Ovary (tissue), 9 donors: ENCODE measurements around the gene ST3GAL5. TPM values are rescaled to one million over a fixed set of nuclear protein-coding genes. Genes with fewer than 3 reads are reported as not detected.

Experiments used
- DNase-seq, 5 donors: peaks; one replicate each; pipeline ENCODE4 v3.0.0-alpha.2; 2019 to 2020
- H3K27ac ChIP-seq, 2 donors: fragments of 200-600 bp; one replicate each; pipeline versions ENCODE4 v1.5.1 to v1.8.0; 2019 to 2022
- H3K27me3 ChIP-seq: fragments of 200-600 bp; one replicate; pipeline ENCODE4 v1.8.0; 2022
- H3K36me3 ChIP-seq: fragments of 200-600 bp; sonication (generic); one replicate; pipeline ENCODE4 v1.5.1; 2019
- H3K4me1 ChIP-seq: one replicate; pipeline ENCODE4 v1.8.1; 2013; ENCODE audit warnings: mild to moderate bottlenecking, moderate library complexity; ENCODE audit not compliant: insufficient read depth
- H3K4me3 ChIP-seq: fragments of 200-600 bp; sonication (generic); one replicate; pipeline ENCODE4 v1.5.1; 2017
- H3K9me3 ChIP-seq, 2 donors: fragments of 200-600 bp in 1 of 2; sonication (generic) in 1 of 2; one replicate each; pipeline versions ENCODE4 v1.5.1 to v1.8.1; 2013 to 2019; ENCODE audit warnings: mild to moderate bottlenecking in 1 of 2, moderate library complexity in 1 of 2
- CTCF ChIP-seq, 3 donors: fragments of 450-650 bp in 2 of 3; fragments of 200-600 bp in 1 of 3; IDR thresholded peaks; one replicate each; pipeline versions ENCODE4 v1.5.1 to v1.8.0; 2016 to 2022; ENCODE audit warnings: antibody characterized with exemption in 3 of 3, mild to moderate bottlenecking in 1 of 3
- EP300 ChIP-seq: sonication (generic); formaldehyde crosslinking; IDR thresholded peaks from one replicate; pipeline ENCODE4 v1.6.1; 2017; ENCODE audit warnings: antibody characterized with exemption
- POLR2A ChIP-seq: fragments of 450-650 bp; IDR thresholded peaks from one replicate; pipeline ENCODE4 v1.6.1; 2017; ENCODE audit warnings: antibody characterized with exemption, mild to moderate bottlenecking, moderate library complexity
- WGBS, 3 donors: extraction: QIAGEN DNeasy Blood & Tissue Kit in 1 of 3; methylation state at CpG; one replicate each; pipeline versions ENCODE4 v1.1.5 to v1.1.7; 2013 to 2017; 5-methylcytosine and 5-hydroxymethylcytosine counted together
- intact Hi-C, 4 donors: fragments of 100-400 bp; cut with DNase I; formaldehyde crosslinking; loops; one replicate each; pipeline versions ENCODE4 v1.11.0 to v1.15.1; 2022 to 2023
- polyA plus RNA-seq, 2 donors: library from polyadenylated mRNA; stranded (reverse); fragments of 200-250 nt in 1 of 2; fragments of 350-450 nt in 1 of 2; fragmentation: Illumina TruSeq in 1 of 2; extraction: RNeasy Lipid Tissue Mini Kit (QIAGEN cat#74804) in 1 of 2; gene quantifications; one replicate each; pipeline ENCODE4 v1.2.3, GENCODE V29; 2013 to 2014
- total RNA-seq, 7 donors: library from RNA; depleted of rRNA in 2 of 7; stranded (reverse); fragments of >200 nt in 2 of 7; fragmentation: NEBNext Ultra II Directional in 3 of 7; extraction: Animal tissue kit (Norgen Biotek cat#: 25700) in 3 of 7; gene quantifications; one replicate each; pipeline versions ENCODE4 v1.1.0 to v1.2.4, GENCODE V29; 2016 to 2023
- donor health status: DM: no; HTN: no; CAD: no; lungs with moderate emphysema.
- donor health status: DM: no; HTN: no; CAD: no.
- donor health status: Bipolar disorder and iron deficiency.
- donor health status: DM: yes; HTN: yes; CAD: no.
- donor health status: DM: no; HTN: no; CAD: no.
- donor health status: DM: yes; HTN: yes; CAD: no.

Gene ST3GAL5
- total and polyA plus RNA-seq, 9 donors, result 11.6 to 52.7 (median 22.2) TPM

GRCh38 chr2:85797263-85797660 lies 91.5 kb downstream of the ST3GAL5 start:
- 93 to 96% (median 95%) methylated on average over 13 of the region's 13 CpGs for whole genome bisulfite sequencing, 3 donors
- Histone ChIP-seq H3K36me3 (no peaks in the 10 kb centered on the region), H3K4me1 (peaks cover 36% of the 10 kb centered on the region), H3K27me3 (no peaks in the 10 kb centered on the region), H3K4me3 (no peak overlapping the region), H3K27ac (no peak overlapping the region), H3K9me3 (no peaks in the 10 kb centered on the region)
- intact Hi-C loops, result loop anchor here in 3 of 4 donors (5.0 kb wide), 3 partner anchors 45 to 65 kb away; partner anchors contain the start of gene ATOH8 (in 1 of the 3)
- DNase-seq, result peak in 1 of 5 donors; percentile 11
- no peak for TF ChIP-seq CTCF (IDR thresholded peaks at IDR 0.05)
- TF ChIP-seq POLR2A, result no peak
- TF ChIP-seq EP300, result no peak

- intact Hi-C loops, result loop anchor here in 3 of 4 donors (5.0 kb wide), 3 partner anchors 44 to 64 kb away; partner anchors contain the start of gene ATOH8 (in 1 of the 3)
- H3K27ac ChIP-seq, result peak overlapping the region in 1 of 2 donors; percentile 69
- no peaks in the 10 kb centered on the region for H3K27me3 ChIP-seq
- H3K4me3 ChIP-seq, result no peak overlapping the region
- H3K9me3 ChIP-seq, result no peaks in the 10 kb centered on the region
- H3K36me3 ChIP-seq, result no peaks in the 10 kb centered on the region
- WGBS, 3 donors, result 74 to 77% (median 76%) methylated on average over 22 of the region's 22 CpGs
- peaks cover 42% of the 10 kb centered on the region for H3K4me1 ChIP-seq
- DNase-seq, result peak in 2 of 5 donors; percentile 21 to 34
- TF ChIP-seq CTCF (IDR thresholded peaks at IDR 0.05), result no peak
- TF ChIP-seq EP300, result no peak
- TF ChIP-seq POLR2A, result no peak
These were observed 92.2 kb downstream of the ST3GAL5 start for GRCh38 chr2:85796341-85797262.

GRCh38 chr2:85796046-85796340 lies 92.8 kb downstream of the ST3GAL5 start:
- Histone ChIP-seq H3K36me3 (no peaks in the 10 kb centered on the region), H3K27ac (peak overlapping the region; percentile 55 to 69), H3K9me3 (no peaks in the 10 kb centered on the region), H3K4me3 (no peak overlapping the region), H3K4me1 (peaks cover 44% of the 10 kb centered on the region), H3K27me3 (no peaks in the 10 kb centered on the region)
- DNase-seq, result peak in 1 of 5 donors; percentile 34
- WGBS, 3 donors, result 82 to 84% (median 82%) methylated on average over 6 of the region's 6 CpGs
- no peak for TF ChIP-seq EP300
- TF ChIP-seq POLR2A, result no peak
- TF ChIP-seq CTCF (IDR thresholded peaks at IDR 0.05), result no peak
- intact Hi-C loops, result loop anchor here in 3 of 4 donors (5.0 kb wide), 3 partner anchors 44 to 64 kb away; partner anchors contain the start of gene ATOH8 (in 1 of the 3)

- peak in 2 of 5 donors; percentile 40 to 47 for DNase-seq
- Histone ChIP-seq H3K9me3 (no peaks in the 10 kb centered on the region), H3K27me3 (no peaks in the 10 kb centered on the region), H3K4me3 (no peak overlapping the region), H3K4me1 (peaks cover 44% of the 10 kb centered on the region), H3K36me3 (no peaks in the 10 kb centered on the region), H3K27ac (peak overlapping the region; percentile 55 to 69)
- no peak for TF ChIP-seq CTCF (IDR thresholded peaks at IDR 0.05)
- no peak for TF ChIP-seq POLR2A
- WGBS, 3 donors, result 41 to 62% (median 41%) methylated on average over 20 of the region's 20 CpGs
- intact Hi-C loops, result loop anchor here in 3 of 4 donors (5.0 kb wide), 3 partner anchors 43 to 63 kb away; partner anchors contain the start of gene ATOH8 (in 1 of the 3)
These were observed 93.3 kb downstream of the ST3GAL5 start for GRCh38 chr2:85795331-85796045.
